OCI-LY3 (cell line): ENCODE measurements around the gene VPS8.

Source experiments
- EZH2phosphoT487 ChIP-seq: fragments of 200-600 bp; shearing (Covaris generic); IDR thresholded peaks from 2 replicates; pipeline ENCODE4 v1.6.1; 2018; ENCODE audit warnings: antibody characterized with exemption, mixed run types, low read depth
- TF ChIP-seq, protein P1 (sequence below): fragments of 200-600, 300-600 bp; sonication (generic); IDR thresholded peaks from 2 replicates; pipeline ENCODE4 v1.5.1; 2014; ENCODE audit warnings: antibody characterized with exemption, low read length, low read depth

- TF ChIP-seq, protein P1, sequence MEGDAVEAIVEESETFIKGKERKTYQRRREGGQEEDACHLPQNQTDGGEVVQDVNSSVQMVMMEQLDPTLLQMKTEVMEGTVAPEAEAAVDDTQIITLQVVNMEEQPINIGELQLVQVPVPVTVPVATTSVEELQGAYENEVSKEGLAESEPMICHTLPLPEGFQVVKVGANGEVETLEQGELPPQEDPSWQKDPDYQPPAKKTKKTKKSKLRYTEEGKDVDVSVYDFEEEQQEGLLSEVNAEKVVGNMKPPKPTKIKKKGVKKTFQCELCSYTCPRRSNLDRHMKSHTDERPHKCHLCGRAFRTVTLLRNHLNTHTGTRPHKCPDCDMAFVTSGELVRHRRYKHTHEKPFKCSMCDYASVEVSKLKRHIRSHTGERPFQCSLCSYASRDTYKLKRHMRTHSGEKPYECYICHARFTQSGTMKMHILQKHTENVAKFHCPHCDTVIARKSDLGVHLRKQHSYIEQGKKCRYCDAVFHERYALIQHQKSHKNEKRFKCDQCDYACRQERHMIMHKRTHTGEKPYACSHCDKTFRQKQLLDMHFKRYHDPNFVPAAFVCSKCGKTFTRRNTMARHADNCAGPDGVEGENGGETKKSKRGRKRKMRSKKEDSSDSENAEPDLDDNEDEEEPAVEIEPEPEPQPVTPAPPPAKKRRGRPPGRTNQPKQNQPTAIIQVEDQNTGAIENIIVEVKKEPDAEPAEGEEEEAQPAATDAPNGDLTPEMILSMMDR, result no peak
- TF ChIP-seq EZH2phosphoT487, result no peak
Observed at GRCh38 chr3:185079625-185080024, 267.7 kb downstream of the VPS8 start.
